Left renal cortex interstitium (tissue), 4 donors: Measurements from ENCODE around the gene ARHGEF12. TPM values are rescaled to one million over a fixed set of nuclear protein-coding genes. Genes with fewer than 3 reads are reported as not detected.

Experiments
- DNase-seq, 4 donors: peaks; one replicate each; pipeline ENCODE4 v3.0.0-alpha.2; 2013; ENCODE audit warnings: low read depth in 4 of 4, low spot score in 2 of 4, missing footprints in 1 of 4
- polyA plus RNA-seq, 4 donors: library from polyadenylated mRNA; unstranded; fragments of 120-200 nt; gene quantifications; one replicate each; pipeline ENCODE4 v1.2.1, GENCODE V29; 2013; ENCODE audit not compliant: insufficient read length in 4 of 4

The ARHGEF12 gene
- polyA plus RNA-seq, 4 donors: 102 to 136 (median 120) TPM

DNA sequence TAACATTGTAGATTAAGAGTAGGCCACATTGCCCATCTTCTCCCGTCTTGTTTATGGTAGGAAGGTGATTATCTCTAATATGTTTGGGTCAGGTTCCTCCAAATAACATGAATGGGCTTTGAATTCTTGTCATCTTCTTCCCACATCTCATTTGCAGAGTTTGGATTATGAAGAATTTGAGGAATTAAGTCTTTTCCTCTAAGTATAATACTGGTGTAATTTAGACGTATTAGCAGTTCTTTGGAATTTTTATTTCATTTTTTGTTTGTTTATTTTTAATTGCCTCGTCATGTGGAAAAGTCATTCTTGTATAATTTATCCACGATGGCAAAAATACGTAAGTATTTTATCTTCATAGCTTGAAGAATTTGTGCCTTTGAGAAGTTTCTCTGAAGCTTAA lies 73.4 kb downstream of the ARHGEF12 start:
- DNase-seq: no peak

GRCh38 chr11:120410622-120411380 lies 74.6 kb downstream of the ARHGEF12 start:
- no peak for DNase-seq

DNA sequence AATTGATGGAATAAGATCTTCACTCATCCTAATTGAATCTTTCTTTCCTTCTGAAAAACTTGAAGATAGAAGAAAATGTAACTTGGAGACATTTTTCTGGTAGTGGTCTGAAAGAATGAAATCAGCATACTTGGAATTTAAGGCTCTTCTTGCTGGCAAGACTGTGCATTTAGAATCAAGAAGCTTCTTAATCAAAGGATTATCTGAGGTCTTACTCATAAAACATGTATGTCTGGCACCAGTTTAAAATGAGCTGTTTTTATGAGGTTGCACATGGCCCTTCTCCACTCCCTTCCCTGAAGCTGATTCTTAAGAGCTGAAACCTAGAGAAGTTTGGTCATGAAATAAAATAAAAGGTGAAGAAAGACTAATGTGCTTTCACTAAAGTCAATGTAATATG lies 77.3 kb downstream of the ARHGEF12 start:
- DNase-seq: no peak

DNA sequence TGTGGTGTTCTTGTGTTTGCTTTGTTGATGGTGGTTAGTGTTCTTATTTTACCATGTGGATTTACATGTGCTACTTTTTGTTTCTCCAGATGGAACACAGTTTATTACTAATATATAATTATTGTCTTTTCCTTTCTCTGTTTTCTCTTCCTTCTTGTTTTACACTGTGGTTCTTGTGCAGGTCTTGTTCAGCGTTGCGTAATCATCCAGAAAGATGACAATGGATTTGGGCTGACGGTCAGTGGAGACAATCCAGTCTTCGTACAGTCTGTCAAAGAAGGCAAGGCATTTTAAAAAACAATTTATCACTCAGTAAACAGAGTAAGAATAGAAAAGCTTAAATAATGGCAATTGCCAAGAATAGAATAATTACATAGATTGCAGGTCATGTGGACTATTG lies 84.4 kb downstream of the ARHGEF12 start:
- no peak for DNase-seq

DNA sequence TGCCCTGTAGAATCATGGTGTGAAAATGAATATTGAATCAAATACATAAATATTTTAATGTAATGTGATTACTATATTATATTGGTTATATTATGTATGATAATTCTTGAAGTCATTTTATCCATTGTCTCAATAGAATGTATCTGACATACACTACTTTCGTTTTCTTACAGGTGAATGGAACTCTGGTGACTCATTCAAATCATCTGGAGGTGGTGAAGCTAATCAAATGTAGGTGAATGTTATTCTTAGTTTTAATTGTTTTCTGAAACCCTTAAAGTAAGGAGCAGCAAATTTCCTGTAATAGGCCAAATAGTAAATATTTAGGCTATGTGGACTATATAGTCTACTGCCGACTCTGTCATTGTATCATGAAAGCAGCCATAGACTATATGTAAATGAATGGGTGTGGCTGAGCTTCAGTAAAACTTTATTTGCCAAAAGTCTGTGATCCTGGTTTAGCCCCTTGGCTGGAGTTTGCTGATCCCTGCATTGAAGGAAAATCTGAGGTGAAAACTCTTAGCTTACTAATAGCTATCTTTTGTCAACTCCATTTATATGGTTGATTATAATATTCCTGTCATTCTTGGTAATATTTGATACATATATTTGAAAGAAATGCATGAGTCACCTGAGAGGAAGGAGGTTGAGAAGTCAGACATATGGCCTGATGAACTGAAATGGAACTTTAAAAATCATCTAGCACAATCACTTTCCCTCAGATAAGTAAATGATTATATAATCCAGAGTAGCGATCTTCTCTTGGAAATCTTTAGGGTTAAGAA lies 88.2 kb downstream of the ARHGEF12 start:
- no peak for DNase-seq

DNA sequence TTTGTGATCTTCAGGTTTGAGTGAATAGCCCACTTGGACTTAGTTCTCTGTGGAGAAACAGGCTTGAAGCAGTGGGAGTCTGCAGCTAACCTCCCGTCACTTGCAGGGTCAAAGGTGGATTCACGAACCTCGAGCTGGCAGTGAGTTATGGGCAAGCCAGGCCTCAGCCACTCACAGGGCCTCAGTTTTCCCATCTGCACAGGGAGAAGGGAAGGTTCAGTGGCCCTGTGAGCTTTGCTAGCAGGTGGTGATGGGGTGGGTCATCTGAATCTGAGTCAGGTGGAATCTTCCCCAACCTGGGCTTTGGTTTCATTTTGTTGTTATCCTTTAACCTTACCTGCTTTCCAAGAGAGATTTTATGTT lies 88.7 kb downstream of the ARHGEF12 start:
- no peak for DNase-seq

GRCh38 chr11:120425527-120425926 lies 89.3 kb downstream of the ARHGEF12 start:
- no peak for DNase-seq

DNA sequence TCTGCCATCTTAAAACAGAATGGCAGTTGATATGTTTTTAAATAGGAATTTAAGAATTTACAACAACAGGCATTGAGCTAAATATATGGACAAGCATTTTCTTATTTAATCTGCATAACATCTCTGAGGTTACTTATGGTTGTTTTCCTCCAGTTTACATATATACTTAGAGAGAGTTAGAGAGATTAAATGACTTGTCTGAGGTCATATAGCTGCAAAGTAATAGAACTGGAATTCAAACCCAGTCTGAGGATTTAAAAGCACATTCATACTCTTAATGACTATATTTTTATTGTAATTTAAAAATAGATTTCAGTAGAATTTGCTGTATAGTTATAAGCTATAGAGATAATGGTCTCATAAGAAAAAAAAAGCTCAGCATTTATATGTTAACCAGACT lies 93.9 kb downstream of the ARHGEF12 start:
- no peak for DNase-seq

DNA sequence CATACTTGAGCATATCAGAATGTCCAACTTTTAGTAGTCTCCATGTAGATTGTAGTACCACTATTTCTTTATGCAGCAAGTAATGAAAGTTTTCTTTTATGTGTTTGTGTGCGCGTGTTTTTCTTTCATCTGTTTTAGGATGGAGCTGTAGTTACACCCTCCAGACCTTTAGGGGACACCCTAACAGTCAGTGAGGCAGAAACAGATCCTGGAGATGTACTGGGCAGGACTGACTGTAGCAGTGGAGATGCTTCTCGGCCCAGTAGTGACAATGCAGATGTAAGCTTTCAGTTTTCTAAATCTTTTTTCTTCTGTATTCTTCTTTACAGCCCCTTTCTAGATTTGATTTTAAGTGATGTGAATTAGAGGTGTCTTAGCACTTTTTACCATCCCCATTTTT lies 95.4 kb downstream of the ARHGEF12 start:
- DNase-seq: no peak

DNA sequence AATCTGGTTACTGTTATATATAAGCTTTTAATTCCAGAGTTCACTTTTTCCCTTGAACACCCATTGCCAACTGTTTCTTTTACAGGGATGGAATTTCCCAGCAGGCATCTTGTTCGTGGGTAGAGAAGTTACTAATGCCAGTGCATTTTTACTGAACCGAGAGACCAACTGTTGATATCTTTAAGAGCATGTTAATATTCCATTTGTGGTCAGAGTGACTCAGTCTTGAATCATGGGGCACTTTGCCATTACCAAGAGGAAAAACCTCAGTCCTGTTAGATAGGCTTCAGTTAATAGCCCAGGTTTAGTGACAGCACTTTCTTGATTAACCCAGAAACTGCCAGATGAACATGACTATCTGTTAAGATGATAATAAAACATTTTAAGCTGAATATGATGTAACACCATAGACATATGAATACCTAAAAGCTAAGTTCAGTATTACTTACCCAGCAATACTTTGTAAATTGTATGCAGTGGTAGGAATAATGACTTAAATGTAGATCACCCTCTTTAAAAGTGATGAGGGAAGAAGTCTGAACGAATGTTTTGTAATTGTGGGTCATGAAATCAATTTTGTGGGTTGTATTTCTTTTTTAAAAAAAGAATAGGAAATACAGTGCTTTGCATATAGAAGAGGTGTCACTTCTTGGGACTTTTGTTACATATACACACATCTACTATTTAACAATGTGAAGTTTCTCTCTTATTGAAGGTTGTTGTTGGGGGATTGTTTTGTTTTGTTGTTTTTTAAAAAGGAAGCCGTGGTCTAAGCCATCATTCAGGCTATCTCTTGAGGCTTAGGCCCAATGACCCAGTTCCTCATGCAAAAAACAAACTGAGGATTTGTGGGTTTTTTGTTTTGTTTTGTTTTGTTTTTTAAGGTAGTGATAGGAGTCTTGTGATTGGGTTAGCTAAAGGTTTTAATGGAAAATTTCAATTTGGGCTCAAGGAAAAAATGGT lies 96.1 kb downstream of the ARHGEF12 start:
- DNase-seq: no peak

DNA sequence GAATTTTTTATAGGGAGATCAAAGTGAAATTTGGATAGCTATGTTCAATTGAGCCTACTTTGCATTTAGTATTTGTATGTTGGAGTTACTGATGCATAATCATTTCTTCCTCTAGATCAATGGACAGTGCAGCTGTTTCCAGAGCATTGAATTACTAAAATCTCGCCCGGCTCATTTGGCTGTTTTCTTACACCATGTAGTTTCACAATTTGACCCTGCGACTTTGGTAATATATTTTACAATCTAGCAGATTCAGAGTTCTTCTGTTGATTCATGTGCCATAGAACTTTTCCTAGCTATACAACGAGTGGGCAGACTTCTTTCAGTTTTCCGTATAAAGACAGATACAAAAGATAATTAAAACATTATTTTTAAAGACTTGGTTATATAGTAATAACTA lies 105.4 kb downstream of the ARHGEF12 start:
- DNase-seq: no peak

GRCh38 chr11:120442031-120442430 lies 105.8 kb downstream of the ARHGEF12 start:
- no peak for DNase-seq

- no peak for DNase-seq
These were observed 110.6 kb downstream of the ARHGEF12 start for GRCh38 chr11:120446802-120447201.

DNA sequence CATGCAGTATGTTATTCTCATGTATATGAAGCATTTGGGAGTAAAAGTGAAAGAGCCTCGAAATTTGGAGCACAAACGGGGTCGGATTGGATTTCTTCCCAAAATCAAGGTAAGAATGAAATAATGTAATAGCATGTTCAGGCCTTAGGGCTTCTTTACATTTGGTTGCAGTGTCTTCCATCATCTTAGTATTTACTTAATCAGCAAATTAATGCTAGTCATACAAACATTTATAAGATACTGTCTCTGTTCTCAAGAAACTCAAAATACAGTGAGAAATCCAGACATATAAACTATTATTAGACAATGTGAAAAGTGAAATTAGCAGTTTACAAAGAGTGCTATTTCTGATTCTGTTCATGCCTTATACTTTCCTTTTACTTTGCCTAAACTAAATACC lies 112.0 kb downstream of the ARHGEF12 start:
- DNase-seq: no peak

- no peak for DNase-seq
These were observed 119.3 kb downstream of the ARHGEF12 start for GRCh38 chr11:120455487-120455886.

- DNase-seq: no peak
These were observed 121.8 kb downstream of the ARHGEF12 start for GRCh38 chr11:120457996-120458395.

DNA sequence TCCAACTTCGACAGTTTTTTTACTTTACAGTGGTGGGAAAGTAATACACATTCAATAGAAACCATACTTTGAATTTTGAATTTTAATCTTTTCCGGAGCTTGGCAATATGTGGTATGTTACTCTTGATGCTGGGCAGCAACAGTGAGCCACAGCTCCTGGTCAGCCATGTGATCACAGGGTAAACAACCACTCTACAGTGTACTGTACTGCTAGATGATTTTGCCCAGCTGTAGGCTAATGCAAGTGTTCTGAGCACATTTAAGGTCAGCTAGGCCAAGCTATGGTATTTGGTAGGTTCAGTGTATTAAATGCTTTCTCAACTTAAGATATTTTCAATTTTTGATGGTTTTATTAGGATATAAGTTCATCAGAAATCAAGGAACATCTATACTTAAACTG lies 126.6 kb downstream of the ARHGEF12 start:
- DNase-seq: no peak

- no peak for DNase-seq
These were observed 129.8 kb downstream of the ARHGEF12 start for GRCh38 chr11:120465921-120466534.

DNA sequence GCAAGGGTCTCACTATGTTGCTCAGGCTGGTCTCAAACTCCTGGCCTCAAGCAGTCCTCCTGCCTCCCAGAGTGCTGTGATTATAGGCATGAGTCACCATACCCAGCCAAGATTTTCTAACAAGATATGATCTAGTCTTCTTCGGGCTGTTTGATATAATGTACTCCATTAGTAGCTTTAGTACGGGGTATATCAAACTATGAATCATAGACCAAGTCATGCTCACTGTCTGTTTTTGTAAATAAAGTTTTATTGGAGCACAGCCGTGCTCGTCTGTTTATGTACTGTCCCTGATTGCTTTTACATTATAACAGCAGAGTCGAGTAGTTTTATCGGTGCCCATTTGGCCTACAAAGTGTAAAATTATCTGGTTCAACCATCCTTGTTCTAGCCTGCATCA lies 131.4 kb downstream of the ARHGEF12 start:
- no peak for DNase-seq

DNA sequence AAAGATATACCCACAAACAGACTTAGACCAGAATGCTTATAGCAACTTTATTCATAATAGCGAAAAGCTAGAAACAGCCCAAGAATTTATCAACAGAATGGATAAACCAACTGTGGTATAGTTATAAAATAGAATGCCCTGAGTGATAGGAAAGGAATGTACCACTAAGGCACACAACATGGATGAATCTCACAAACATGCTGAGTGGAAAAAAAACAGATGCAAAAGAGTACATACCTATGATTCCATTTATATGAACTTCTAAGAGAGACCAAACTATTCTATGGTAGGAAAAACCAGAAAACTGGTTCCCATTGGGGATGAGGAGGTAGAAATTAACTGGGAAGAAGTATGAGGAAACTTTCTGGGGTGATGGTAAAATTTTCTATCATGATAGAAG lies 134.9 kb downstream of the ARHGEF12 start:
- DNase-seq: no peak

- no peak for DNase-seq
These were observed 135.8 kb downstream of the ARHGEF12 start for GRCh38 chr11:120471994-120472393.
